Naive thymus-derived CD8-positive, alpha-beta T cell (primary cell): ENCODE measurements around the gene CHN1. TPM values are rescaled to one million over a fixed set of nuclear protein-coding genes. Genes with fewer than 3 reads are reported as not detected.

ENCODE experiments used
- ATAC-seq, 2 donors: fragments of 150-1000 bp; cut with Tn5 transposase in 1 of 2; sonication (Bioruptor Pico), chemical (Tn5 transposase) in 1 of 2; 1 replicate in 1 of 2; 2 replicates in 1 of 2; pipeline ENCODE4 v1.10.0; 2021; ENCODE audit warnings: mild to moderate bottlenecking in 2 of 2, moderate library complexity in 2 of 2
- POLR2A ChIA-PET: fragments of 350-600 bp; sonication (Branson Sonifier 250); formaldehyde crosslinking; loops from one replicate; lab custom pipeline; 2021; ENCODE audit warnings: antibody characterized with exemption; lab: Charles Lee
- DNase-seq, 10 donors: peaks; one replicate each; pipeline versions ENCODE4 v3.0.0 to v3.0.0-alpha.2; 2020 to 2022
- H3K27ac Mint-ChIP-seq, 10 donors: one replicate each; pipeline ENCODE4 v1.8.0; 2020 to 2022; ENCODE audit warnings: mild to moderate bottlenecking in 10 of 10, mixed read lengths in 10 of 10, moderate library complexity in 4 of 10, inconsistent platforms in 1 of 10
- H3K27me3 Mint-ChIP-seq, 5 donors: one replicate each; pipeline ENCODE4 v1.8.0; 2021 to 2022; ENCODE audit warnings: mixed read lengths in 5 of 5
- H3K36me3 Mint-ChIP-seq, 3 donors: one replicate each; pipeline ENCODE4 v1.8.0; 2020 to 2022; ENCODE audit warnings: mixed read lengths in 3 of 3, mild to moderate bottlenecking in 2 of 3, inconsistent platforms in 1 of 3
- H3K4me1 Mint-ChIP-seq, 4 donors: one replicate each; pipeline ENCODE4 v1.8.0; 2021 to 2022; ENCODE audit warnings: mixed read lengths in 4 of 4
- H3K4me3 Mint-ChIP-seq, 10 donors: one replicate each; pipeline ENCODE4 v1.8.0; 2020 to 2022; ENCODE audit warnings: mild to moderate bottlenecking in 10 of 10, mixed read lengths in 10 of 10, moderate library complexity in 6 of 10, inconsistent platforms in 1 of 10
- H3K9me3 Mint-ChIP-seq, 9 donors: one replicate each; pipeline ENCODE4 v1.8.0; 2020 to 2022; ENCODE audit warnings: mixed read lengths in 9 of 9, mild to moderate bottlenecking in 3 of 9, inconsistent platforms in 1 of 9, moderate library complexity in 1 of 9
- polyA plus RNA-seq, 3 donors: library from polyadenylated mRNA; unstranded; fragments of 300-500 nt; fragmentation: Illumina TruSeq; gene quantifications; one replicate each; pipeline ENCODE4 v1.2.3, GENCODE V29; 2021
- total RNA-seq, 8 experiments: library from RNA in 2 of 8; stranded (reverse) in 2 of 8; gene quantifications; one replicate each; pipeline ENCODE4 v1.2.3 and lab custom pipeline; 2021 to 2026

The CHN1 gene
- total and polyA plus RNA-seq, 5 experiments from 2014 or later: 0.58 to 2.2 (median 1.8) TPM

DNA sequence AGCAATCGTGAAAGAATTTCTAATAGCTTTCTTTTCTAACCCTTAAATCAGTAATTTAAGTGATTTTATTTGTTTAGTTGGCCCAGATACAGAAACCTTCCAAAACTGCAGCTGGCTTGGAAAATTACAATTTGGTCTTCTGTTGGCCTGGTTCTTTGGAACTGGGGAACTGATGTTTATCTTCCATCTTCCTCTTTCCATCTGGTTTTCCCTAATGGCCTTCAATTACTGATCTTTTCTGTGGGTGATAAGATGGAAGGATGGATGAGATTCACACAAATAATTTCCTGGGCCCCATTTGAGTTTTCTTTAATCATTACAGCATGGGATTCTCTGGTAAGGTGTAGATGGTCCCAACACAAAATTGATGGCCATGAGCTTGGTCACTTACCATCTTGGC, 134.4 kb downstream of the CHN1 start:
- ATAC-seq: no peak
- peak overlapping the region in 1 of 10 donors; percentile 15 for H3K27ac Mint-ChIP-seq
- DNase-seq: no peak

DNA sequence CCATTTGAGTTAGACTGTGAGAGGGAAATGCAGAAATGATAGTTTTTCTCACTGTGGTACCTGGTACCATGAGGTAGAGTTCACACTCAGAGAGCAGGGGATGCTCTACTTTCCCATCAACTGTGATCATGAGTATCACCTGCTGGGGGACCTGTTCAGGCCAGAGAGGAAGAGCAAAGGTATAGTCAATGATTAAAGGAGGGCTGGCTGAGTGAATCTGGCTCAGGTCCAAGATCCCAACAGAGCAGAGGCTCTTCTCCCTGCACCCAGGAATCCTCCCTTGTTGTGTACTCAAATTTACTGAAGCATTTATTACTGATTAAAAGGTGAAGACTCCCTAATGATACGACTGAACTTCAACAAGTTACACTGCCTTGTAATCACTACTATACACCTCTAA, 136.3 kb downstream of the CHN1 start:
- Mint-ChIP-seq H3K27me3 (peaks cover 0 to 2% (median 0%) of the 10 kb centered on the region in 5 donors), H3K27ac (no peak overlapping the region), H3K36me3 (no peaks in the 10 kb centered on the region), H3K4me3 (no peak overlapping the region), H3K9me3 (no peaks in the 10 kb centered on the region), H3K4me1 (no peaks in the 10 kb centered on the region)
- POLR2A ChIA-PET: no interaction called here
- no peak for ATAC-seq
- DNase-seq: no peak

More for the DNA sequence above, 134.4 kb downstream of the CHN1 start:
- Mint-ChIP-seq H3K9me3 (no peaks in the 10 kb centered on the region), H3K36me3 (no peaks in the 10 kb centered on the region), H3K27me3 (peaks cover 0 to 2% (median 0%) of the 10 kb centered on the region in 5 donors), H3K4me3 (no peak overlapping the region), H3K4me1 (no peaks in the 10 kb centered on the region)
- POLR2A ChIA-PET: no interaction called here

DNA sequence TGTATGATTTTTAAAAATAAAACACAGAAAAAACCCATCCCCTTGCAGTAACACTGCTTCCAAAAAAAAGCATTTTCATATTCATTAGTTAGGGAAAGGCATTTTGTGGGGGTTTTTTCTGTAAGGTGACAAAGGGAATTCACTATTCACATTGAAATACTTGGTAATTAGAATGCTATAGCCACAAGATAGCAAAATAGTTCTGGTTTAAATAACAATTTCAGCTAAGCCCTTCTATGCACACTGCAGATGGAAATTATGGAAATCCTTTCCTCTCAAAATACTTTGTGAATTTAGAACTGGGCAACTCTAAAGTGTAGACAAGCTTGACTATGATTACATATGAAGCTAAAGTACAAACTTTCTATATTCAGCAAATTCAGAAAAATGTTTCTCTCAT, 138.8 kb downstream of the CHN1 start:
- Mint-ChIP-seq H3K4me3 (no peak overlapping the region), H3K27ac (no peak overlapping the region), H3K27me3 (peaks cover 0 to 2% (median 0%) of the 10 kb centered on the region in 5 donors), H3K36me3 (no peaks in the 10 kb centered on the region), H3K9me3 (no peaks in the 10 kb centered on the region), H3K4me1 (no peaks in the 10 kb centered on the region)
- ATAC-seq: no peak
- POLR2A ChIA-PET: no interaction called here
- DNase-seq: no peak

DNA sequence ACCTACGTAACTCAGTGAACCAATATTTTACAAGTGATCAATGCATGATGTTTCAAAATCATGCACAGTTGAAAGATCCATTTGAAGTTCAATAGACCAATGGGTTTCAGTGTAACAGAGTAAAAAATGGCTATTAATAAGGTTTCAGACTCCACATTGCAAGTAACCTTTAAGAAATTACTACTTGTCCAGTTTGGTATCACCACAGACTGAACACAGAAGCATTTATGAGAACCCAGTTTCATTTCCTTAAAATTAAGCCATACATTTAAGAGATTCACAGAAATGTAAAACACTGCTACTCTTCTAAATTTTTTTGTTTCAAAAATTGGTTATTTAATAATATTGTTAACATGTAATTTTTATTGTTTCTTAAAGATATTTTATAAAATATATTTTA, 142.0 kb downstream of the CHN1 start:
- Mint-ChIP-seq H3K36me3 (no peaks in the 10 kb centered on the region), H3K4me3 (no peak overlapping the region), H3K27me3 (peaks cover 0 to 2% (median 0%) of the 10 kb centered on the region in 5 donors), H3K27ac (no peak overlapping the region), H3K4me1 (no peaks in the 10 kb centered on the region), H3K9me3 (no peaks in the 10 kb centered on the region)
- DNase-seq (no peak), ATAC-seq (no peak)
- POLR2A ChIA-PET: no interaction called here

DNA sequence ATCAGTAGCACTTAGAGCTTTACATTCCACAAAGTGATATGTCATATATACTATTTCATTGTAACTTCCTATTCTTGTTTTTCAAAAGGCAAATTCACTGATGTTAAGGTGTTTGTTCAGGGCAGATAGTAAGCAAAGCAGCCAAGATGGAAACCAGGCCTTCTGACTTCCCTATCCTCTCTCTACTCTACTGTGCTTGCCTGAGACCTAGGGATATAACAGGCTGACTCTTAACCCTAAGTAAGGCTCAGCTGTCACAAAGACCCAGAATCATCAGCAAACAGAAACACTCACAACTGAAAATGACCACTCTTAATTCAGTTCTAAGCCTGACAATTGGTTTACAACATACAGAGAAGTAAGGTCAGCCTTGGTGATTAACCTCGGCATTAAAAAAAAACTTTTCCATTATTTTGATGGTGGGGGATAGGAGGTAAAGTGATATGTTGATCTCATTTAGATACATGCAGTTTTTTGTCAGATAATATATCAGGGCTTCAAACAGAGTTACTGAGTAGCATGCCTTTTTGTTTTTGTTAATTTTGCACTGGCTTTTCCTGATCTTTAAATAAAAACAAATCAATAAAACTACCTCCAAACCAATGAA, 145.5 kb downstream of the CHN1 start:
- Mint-ChIP-seq H3K9me3 (no peaks in the 10 kb centered on the region), H3K27ac (no peak overlapping the region), H3K36me3 (no peaks in the 10 kb centered on the region), H3K27me3 (no peaks in the 10 kb centered on the region), H3K4me3 (no peak overlapping the region), H3K4me1 (no peaks in the 10 kb centered on the region)
- POLR2A ChIA-PET: no interaction called here
- ATAC-seq (no peak), DNase-seq (no peak)

DNA sequence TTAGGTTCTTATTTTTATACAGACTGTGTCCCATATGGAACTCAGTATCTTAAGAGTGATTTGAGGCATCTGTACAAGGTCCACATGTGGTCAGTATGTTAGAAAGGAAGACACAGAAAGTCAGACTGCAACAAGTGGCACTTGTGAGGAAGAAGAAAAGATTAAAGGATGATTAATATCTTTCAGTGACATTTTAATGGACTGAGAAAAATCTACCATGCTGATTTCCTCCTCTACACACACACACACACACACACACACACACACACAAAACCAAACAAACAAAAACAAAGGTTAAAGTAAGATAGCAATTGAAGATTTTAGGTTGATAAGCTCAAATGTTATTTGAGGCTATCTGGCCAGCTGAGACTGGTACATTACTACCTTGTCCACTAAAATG, 146.4 kb downstream of the CHN1 start:
- H3K4me1 Mint-ChIP-seq: no peaks in the 10 kb centered on the region
- H3K27me3 Mint-ChIP-seq: no peaks in the 10 kb centered on the region
- POLR2A ChIA-PET: no interaction called here
- DNase-seq (no peak), ATAC-seq (no peak)
- no peak overlapping the region for H3K4me3 Mint-ChIP-seq
- H3K36me3 Mint-ChIP-seq: no peaks in the 10 kb centered on the region
- no peak overlapping the region for H3K27ac Mint-ChIP-seq
- no peaks in the 10 kb centered on the region for H3K9me3 Mint-ChIP-seq

DNA sequence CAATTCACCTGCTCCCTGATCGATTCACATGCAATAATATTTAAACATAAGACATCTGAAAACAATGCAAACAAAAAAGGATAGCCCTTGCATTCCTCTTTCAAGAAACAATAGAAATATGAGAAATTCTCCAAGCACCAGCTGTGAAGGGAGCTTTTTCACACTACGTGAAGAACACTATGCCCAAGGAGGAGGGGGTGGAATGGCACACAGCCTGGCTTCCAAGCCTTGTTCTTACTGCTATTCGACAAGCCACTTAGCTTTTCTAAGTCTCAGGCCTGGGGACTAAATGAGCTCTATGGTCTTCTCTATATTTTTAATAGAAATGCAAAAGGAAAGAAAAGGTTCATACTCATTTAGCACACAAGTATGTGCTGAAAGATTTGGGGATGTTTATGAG, 148.7 kb downstream of the CHN1 start:
- H3K4me1 Mint-ChIP-seq: no peaks in the 10 kb centered on the region
- H3K36me3 Mint-ChIP-seq: no peaks in the 10 kb centered on the region
- H3K27ac Mint-ChIP-seq: no peak overlapping the region
- no peak overlapping the region for H3K4me3 Mint-ChIP-seq
- peaks cover 0 to 1% (median 0%) of the 10 kb centered on the region in 5 donors for H3K27me3 Mint-ChIP-seq
- ATAC-seq (no peak), DNase-seq (no peak)
- no peaks in the 10 kb centered on the region for H3K9me3 Mint-ChIP-seq
- POLR2A ChIA-PET: no interaction called here

DNA sequence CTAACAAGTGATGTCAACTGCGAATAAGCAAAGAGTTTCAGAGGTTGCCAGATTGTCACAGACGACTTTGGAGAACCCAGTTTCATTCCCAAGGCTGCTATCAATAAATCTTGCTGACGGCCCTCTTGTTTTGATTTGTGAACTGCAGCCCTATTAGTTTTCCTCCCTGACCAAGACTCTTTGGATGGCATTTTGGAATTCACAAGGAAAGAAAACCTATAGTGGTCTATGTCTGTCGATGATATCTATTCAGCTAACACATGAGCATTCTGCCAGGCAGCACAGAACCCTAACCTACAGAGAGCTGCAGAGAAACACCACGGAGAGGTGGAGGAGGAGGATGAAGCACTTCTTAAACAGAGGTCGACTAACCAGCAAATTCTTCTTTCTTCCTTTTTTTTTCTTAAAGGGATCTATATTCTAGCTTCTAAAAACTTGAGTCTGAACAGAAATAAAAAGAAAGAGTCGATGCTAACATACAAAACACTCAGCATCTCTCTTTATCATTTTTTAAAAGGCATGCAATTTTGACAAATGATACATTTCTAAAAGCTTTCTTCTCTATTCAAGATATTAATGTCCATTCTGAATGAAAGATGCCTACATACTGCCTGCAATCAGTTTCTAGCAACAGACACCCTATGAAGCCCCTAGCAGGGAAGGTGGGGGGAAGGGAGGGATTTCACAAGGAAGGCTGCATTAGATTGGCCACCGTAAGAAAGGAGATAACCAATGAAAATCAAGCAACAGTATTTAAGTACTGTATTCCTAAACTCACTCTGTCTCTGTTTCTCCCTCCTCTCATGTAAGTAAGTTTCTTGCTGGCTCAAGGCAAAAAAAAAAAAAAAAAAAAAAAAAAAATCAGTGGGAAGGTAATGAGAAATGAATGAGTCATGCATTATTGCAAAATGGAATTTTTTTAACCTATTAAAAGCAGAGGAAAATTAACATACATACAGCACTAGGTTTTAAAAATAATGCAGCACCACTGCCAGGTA, 157.9 kb downstream of the CHN1 start:
- peak in 2 of 10 donors; percentile 6 to 20 for DNase-seq
- peak; percentile 69 to 83 for ATAC-seq
- peaks cover 0 to 23% (median 5%) of the 10 kb centered on the region in 4 donors for H3K4me1 Mint-ChIP-seq
- H3K36me3 Mint-ChIP-seq: no peaks in the 10 kb centered on the region
- peaks cover 0 to under 1% (median 0%) of the 10 kb centered on the region in 5 donors for H3K27me3 Mint-ChIP-seq
- H3K4me3 Mint-ChIP-seq: peak overlapping the region in 8 of 10 donors; percentile 11 to 78 (median 40)
- H3K27ac Mint-ChIP-seq: peak overlapping the region in 3 of 10 donors; percentile 5 to 66 (median 37)
- POLR2A ChIA-PET: no interaction called here
- H3K9me3 Mint-ChIP-seq: no peaks in the 10 kb centered on the region

DNA sequence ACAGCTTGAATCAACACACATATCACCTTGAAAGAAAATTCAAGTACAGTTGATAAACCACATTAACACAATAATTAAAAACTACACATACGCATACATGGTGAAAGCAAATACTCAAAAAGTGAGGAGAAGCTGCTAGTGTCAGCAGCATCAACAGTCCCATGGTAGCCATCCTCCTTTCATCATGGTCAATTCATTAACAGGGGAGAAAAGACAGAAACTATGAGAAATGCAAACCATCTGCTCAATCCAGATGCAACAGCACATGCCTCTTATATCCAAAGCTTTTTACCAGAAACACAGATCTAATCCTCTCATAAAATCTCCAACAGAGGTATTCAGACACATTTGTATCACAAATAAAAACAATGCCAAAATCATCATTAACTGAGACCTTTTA, 159.0 kb downstream of the CHN1 start:
- no peaks in the 10 kb centered on the region for H3K27me3 Mint-ChIP-seq
- H3K36me3 Mint-ChIP-seq: no peaks in the 10 kb centered on the region
- POLR2A ChIA-PET: no interaction called here
- H3K27ac Mint-ChIP-seq: peak overlapping the region in 2 of 10 donors; percentile 8 to 29
- H3K4me3 Mint-ChIP-seq: peak overlapping the region in 3 of 10 donors; percentile 6 to 51 (median 7)
- H3K9me3 Mint-ChIP-seq: no peaks in the 10 kb centered on the region
- peaks cover 0 to 23% (median 5%) of the 10 kb centered on the region in 4 donors for H3K4me1 Mint-ChIP-seq
- ATAC-seq (no peak), DNase-seq (no peak)

DNA sequence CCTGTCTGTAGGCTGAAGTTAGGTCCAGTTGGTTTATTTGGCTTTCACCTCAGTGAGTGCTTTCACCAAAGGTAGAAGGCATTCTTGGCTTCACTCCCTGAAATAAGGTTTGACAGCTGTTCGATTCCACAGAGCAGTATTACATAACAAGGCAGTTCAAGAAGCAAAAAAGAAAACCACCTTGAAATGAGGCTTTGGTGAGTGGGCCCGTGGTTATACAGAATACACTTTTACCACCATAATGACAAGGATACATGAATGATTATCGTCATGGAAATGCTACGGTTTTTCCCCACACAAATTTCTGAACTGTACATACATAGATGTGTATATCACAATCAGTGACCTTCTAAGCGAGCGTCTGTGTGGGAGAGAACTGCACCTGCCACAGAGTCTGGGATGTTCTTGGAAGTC, 160.9 kb downstream of the CHN1 start:
- peak; percentile 20 to 25 for ATAC-seq
- Mint-ChIP-seq H3K9me3 (no peaks in the 10 kb centered on the region), H3K4me1 (peaks cover 0 to 23% (median 5%) of the 10 kb centered on the region in 4 donors), H3K36me3 (no peaks in the 10 kb centered on the region), H3K4me3 (no peak overlapping the region), H3K27me3 (peaks cover 0 to 2% (median 0%) of the 10 kb centered on the region in 5 donors), H3K27ac (peak overlapping the region in 2 of 10 donors; percentile 26 to 28)
- POLR2A ChIA-PET: no interaction called here
- peak in 2 of 10 donors; percentile 26 to 38 for DNase-seq

DNA sequence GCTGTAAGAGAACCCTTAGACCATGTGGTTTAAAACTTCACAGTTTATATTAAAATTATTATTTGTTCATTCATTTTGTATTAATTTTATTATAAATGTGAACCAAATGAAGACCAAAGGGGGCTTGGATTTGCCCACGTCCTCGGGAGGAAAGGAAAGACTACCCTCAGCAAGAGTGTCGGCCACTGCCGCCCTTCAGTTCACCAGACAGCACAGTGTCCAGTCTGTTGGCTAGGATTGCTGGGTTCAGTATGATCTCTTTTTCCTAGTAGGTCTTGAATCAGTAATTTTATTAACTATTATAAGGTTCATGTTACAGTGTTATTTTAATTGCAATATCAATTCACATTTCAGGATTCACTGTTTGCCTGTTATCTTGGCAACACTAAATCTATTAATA, 162.7 kb downstream of the CHN1 start:
- H3K36me3 Mint-ChIP-seq: no peaks in the 10 kb centered on the region
- ATAC-seq (no peak), DNase-seq (no peak)
- H3K9me3 Mint-ChIP-seq: no peaks in the 10 kb centered on the region
- peaks cover 0 to 21% (median 5%) of the 10 kb centered on the region in 4 donors for H3K4me1 Mint-ChIP-seq
- POLR2A ChIA-PET: interaction anchor here (1.1 kb wide), 1 partner anchor 22 kb away, joined by 3 read pairs; no protein-coding TSS in a partner anchor
- no peak overlapping the region for H3K4me3 Mint-ChIP-seq
- H3K27ac Mint-ChIP-seq: no peak overlapping the region
- peaks cover 0 to 2% (median 0%) of the 10 kb centered on the region in 5 donors for H3K27me3 Mint-ChIP-seq

DNA sequence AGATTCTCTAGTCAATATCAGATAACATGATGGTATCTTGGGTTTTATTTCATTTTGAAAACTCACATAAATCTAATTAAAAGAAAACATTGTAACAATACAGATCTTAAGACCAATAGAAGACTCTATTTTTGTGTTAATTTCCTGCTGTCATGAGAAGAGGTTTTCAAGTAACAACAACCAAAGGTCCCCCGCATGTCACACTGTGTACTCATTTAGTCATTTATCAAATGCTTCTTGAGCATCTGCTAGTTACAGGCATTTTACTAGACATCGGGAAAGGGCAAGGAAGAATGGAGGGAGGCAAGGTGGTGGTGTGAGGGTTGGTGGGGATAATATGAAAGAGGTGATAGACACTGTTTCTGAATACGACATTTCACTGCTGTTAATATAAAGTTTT, 163.2 kb downstream of the CHN1 start:
- no peak for DNase-seq
- no peak overlapping the region for H3K27ac Mint-ChIP-seq
- no peaks in the 10 kb centered on the region for H3K9me3 Mint-ChIP-seq
- H3K4me3 Mint-ChIP-seq: no peak overlapping the region
- H3K36me3 Mint-ChIP-seq: no peaks in the 10 kb centered on the region
- H3K27me3 Mint-ChIP-seq: peaks cover 0 to 2% (median 0%) of the 10 kb centered on the region in 5 donors
- POLR2A ChIA-PET: no interaction called here
- ATAC-seq: no peak
- H3K4me1 Mint-ChIP-seq: peaks cover 1 to 15% (median 4%) of the 10 kb centered on the region in 4 donors

DNA sequence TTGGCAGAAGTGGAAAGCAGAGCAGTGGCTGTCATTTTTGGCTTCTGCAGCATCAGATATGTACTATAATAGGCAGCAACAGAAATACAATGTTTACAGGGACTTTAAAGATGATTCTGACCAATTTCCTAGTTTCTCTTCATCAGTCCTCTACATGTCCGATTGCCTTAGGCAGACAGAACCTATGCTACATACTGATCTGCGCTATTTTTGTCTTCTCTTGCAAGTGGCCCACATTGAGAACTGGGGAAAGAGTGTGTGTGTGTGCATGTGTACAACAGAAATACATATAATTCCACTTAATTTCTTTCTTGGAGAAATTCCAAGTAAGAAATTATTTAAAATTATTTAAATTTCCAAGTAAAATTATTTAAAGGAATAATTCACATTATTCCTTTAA, 163.8 kb downstream of the CHN1 start:
- ATAC-seq (no peak), DNase-seq (no peak)
- POLR2A ChIA-PET: no interaction called here
- Mint-ChIP-seq H3K36me3 (no peaks in the 10 kb centered on the region), H3K27ac (no peak overlapping the region), H3K27me3 (peaks cover 0 to 2% (median 0%) of the 10 kb centered on the region in 5 donors), H3K9me3 (no peaks in the 10 kb centered on the region), H3K4me3 (no peak overlapping the region), H3K4me1 (peaks cover 1 to 13% (median 3%) of the 10 kb centered on the region in 4 donors)
